Head of caudate nucleus (tissue), 42 donors: Measurements from ENCODE around the gene CATSPER3.

ENCODE experiments used
- DNase-seq, 42 donors: peaks; one replicate each; pipeline versions ENCODE4 v3.0.0 to v3.0.0-alpha.2; 2020 to 2021; ENCODE audit warnings: mixed read lengths in 7 of 42
- intact Hi-C: fragments of 100-400 bp; cut with DNase I; formaldehyde crosslinking; loops from one replicate; pipeline ENCODE4 v1.15.0; 2022

The CATSPER3 gene

GRCh38 chr5:134967607-134968006 is at the start of gene CATSPER3:
TSS of gene CATSPER3 (plus strand) at chr5:134967907. CDS start at chr5:134967992, 85 bp downstream.
- no peak for DNase-seq
- intact Hi-C loops: no loop called here

DNA sequence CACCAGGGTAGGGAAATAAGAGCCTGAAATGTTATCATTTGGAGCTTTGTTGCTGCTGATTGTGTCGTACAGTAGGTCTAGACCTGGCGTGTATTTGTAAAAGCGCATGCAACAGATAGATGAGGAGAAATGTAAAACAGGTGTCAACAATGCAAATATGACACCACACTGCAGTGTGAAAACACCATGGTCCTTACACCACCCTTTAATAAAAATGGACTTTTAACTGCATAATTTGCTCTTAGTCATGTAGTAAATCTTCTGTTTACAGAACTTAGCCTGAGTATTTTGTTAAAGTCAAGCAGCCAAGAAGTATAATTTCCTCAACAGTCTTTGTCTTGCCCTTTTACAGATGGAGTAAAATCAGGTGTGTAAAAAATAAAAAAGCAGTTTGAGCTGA is 48.8 kb upstream of the CATSPER3 start:
- no peak for DNase-seq
- intact Hi-C loops: no loop called here

DNA sequence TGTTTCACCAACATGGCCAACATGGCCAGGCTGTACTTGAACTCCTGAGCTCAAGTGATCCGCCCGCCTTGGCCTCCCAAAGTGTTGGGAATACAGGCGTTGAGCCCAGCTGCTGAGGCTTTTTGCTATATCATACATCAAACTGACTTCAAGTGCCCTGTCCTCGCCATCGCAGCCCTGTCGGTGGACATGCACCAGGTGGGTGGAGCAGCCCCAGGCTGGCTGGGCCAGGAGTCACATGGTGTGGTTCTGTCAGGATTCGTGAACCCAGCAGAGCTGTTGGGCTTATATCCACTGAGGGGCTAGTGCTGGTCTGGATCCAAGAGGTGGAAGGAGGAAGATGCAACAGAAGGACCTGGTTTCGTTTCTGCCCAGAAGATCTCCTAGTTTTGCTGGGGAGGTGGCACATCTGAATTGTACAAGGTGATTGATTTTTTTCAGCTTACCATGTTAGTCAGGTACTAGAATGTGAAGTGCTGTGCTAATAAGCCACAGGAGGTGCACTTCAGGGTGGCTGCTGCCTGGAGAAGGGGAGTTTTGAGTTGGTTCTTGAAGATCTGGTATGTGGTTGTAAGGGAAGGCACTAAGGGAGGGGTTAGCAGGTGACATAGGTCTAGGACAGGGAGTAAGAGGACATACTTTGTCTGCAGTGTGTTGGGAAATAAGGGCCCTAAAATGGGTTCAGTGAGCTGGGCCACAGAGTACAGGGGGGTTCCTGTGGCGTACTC is 46.7 kb upstream of the CATSPER3 start:
- DNase-seq: no peak
- intact Hi-C loops: no loop called here

- intact Hi-C loops: no loop called here
- DNase-seq: no peak
Measured at GRCh38 chr5:134932508-134932907, 35.2 kb upstream of the CATSPER3 start.

GRCh38 chr5:134934202-134934601 is 33.5 kb upstream of the CATSPER3 start:
- DNase-seq: no peak
- intact Hi-C loops: no loop called here

- DNase-seq: no peak
- intact Hi-C loops: no loop called here
Measured at GRCh38 chr5:134935711-134936602, 31.8 kb upstream of the CATSPER3 start.

- DNase-seq: no peak
- intact Hi-C loops: no loop called here
Measured at GRCh38 chr5:134937526-134937925, 30.2 kb upstream of the CATSPER3 start.

- intact Hi-C loops: no loop called here
- DNase-seq: no peak
Measured at GRCh38 chr5:134938030-134938429, 29.7 kb upstream of the CATSPER3 start.

DNA sequence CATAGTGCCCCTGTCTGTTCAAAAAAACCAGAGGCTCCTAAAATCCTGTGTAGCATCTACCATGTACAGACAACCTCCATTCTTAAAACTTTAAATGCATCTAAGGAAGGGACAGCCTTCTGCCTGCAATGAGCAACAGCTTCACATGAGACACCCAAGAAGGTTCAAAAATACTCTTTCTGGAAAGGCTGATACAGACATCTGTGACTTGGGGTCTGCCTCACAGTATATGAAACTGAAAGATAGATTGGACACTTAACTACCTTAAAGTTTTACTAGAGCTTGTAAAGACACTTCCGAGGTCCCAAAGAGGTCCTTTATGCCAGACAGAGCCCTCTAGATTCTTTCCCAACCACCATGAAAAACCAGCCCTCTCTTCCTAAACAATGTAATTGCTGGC is 28.2 kb upstream of the CATSPER3 start:
- no peak for DNase-seq
- intact Hi-C loops: no loop called here

DNA sequence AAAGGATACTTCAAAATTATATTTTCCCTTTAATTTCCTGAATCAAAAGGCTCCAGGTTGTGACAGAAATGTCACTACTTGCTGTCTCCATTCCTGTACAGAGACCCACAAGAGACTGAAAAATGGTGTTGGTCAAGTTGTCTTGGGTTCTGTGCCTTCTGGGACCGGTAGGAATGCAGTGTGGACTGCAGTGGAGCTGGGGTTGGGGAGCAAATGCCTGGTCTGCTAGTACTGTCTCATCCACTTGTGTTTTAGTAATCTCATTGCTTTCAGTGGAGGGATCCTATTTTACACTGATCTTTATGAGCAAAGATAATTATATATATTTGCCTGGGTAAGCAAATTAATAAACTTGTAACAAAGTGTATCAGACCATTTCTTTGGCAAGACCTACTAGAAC is 24.2 kb upstream of the CATSPER3 start:
- no peak for DNase-seq
- intact Hi-C loops: no loop called here

DNA sequence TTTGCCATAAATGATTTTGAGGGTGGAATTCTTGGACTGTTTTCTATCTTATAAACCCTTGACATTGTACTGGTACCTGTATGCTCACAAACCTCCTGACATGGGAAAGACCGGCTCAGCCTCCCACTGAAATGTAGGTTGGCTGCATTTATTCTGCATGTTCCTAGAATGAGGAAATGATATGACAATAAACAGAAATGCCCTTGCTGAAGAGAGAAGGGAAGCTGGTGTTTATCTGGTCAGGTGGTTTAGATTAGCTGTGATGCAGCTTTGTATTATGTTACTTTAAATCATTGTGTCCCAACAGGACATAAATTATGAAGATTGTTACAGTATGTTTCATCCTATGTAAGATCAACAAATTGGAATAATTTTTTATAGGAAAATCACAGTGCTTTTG is 23.1 kb upstream of the CATSPER3 start:
- intact Hi-C loops: no loop called here

GRCh38 chr5:134945041-134945440 is 22.7 kb upstream of the CATSPER3 start:
- intact Hi-C loops: no loop called here
- DNase-seq: peak in 36 of 42 donors; percentile 2 to 82 (median 42)

More for the DNA sequence above, 23.1 kb upstream of the CATSPER3 start:
- no peak for DNase-seq

GRCh38 chr5:134948911-134949310 is 18.8 kb upstream of the CATSPER3 start:
- intact Hi-C loops: no loop called here
- peak in 23 of 42 donors; percentile 9 to 58 (median 29) for DNase-seq

- no peak for DNase-seq
- intact Hi-C loops: no loop called here
Measured at GRCh38 chr5:134949316-134949715, 18.4 kb upstream of the CATSPER3 start.

- DNase-seq: no peak
- intact Hi-C loops: no loop called here
Measured at GRCh38 chr5:134957920-134958608, 9.6 kb upstream of the CATSPER3 start.

DNA sequence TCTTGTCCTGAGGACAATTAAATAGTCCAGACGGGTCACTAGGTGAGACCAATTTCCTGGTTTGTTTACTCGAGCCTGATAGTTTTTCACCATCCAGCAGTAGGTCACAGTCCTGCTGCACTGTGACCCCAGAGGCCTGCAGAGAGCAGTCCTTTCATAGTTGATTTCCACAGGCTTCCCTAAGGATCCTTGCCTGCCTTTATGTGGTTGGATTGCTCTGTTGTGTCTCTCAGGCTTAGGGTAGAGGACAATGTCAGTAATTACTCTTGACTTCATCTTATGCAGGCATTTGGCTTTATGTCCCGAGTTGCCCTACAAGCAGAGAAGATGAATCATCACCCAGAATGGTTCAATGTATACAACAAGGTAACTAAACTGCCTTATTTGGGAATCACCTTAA is 9.0 kb upstream of the CATSPER3 start:
- intact Hi-C loops: no loop called here
- no peak for DNase-seq

DNA sequence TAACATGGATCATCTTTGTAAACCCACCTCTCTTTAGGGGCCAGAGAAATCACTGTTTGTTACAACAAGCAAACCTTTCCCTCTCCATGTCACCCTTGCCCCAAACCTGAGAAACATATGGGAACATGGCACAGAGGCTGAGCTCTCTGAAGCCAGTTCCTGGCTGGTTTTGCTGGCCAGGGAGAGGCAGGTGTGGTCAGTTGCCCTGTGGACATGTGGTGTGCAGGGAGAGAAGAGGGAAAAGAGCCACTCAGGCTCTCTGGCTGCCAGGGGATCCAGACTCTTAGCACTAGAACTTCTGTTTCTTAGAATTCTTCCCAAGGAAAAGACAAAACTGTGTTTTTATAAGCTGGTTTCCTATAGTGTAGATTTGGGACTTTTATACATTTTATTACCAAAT is 4.6 kb upstream of the CATSPER3 start:
- intact Hi-C loops: no loop called here
- DNase-seq: no peak

- intact Hi-C loops: no loop called here
- no peak for DNase-seq
Measured at GRCh38 chr5:134964359-134965270, 3.1 kb upstream of the CATSPER3 start.
